H1 (cell line): ENCODE measurements around the gene SLC25A22. TPM values are rescaled to one million over a fixed set of nuclear protein-coding genes. Genes with fewer than 3 reads are reported as not detected.

Source experiments
- CBX8 ChIP-seq: fragments of 300-800, 300-1000 bp; sonication (generic); IDR thresholded peaks from 2 replicates; pipeline ENCODE4 v1.7.1; 2016; ENCODE audit warnings: low read depth, low read length, borderline replicate concordance
- CHD1 ChIP-seq: IDR thresholded peaks from 2 replicates; pipeline ENCODE4 v1.6.1; 2012; ENCODE audit warnings: low read depth, low read length, improper control_type of control experiment
- E2F6 ChIP-seq: IDR thresholded peaks from 2 replicates; pipeline ENCODE4 v1.6.1; 2012; ENCODE audit warnings: inconsistent platforms
- JUN ChIP-seq: IDR thresholded peaks from 2 replicates; pipeline ENCODE4 v1.6.1; 2011; ENCODE audit warnings: low read depth, mild to moderate bottlenecking, improper control_type of control experiment, low read length
- NRF1 ChIP-seq: IDR thresholded peaks from 2 replicates; pipeline ENCODE4 v1.6.1; 2011; ENCODE audit warnings: mild to moderate bottlenecking, low read depth, low read length, improper control_type of control experiment
- RFX5 ChIP-seq: IDR thresholded peaks from 2 replicates; pipeline ENCODE4 v1.6.1; 2011; ENCODE audit warnings: low read depth, low read length, improper control_type of control experiment, borderline replicate concordance
- SIX5 ChIP-seq: IDR thresholded peaks from 2 replicates; pipeline ENCODE4 v1.6.1; 2011; ENCODE audit warnings: mild to moderate bottlenecking, low read depth, low read length
- TAF1 ChIP-seq: IDR thresholded peaks from 2 replicates; pipeline ENCODE4 v1.6.1; 2011; ENCODE audit warnings: mild to moderate bottlenecking, low read depth, low read length
- ZNF274 ChIP-seq: IDR thresholded peaks from 2 replicates; pipeline ENCODE4 v1.7.0; 2012; ENCODE audit warnings: low read length, borderline replicate concordance; ENCODE audit errors: extremely low read depth
- polyA plus RNA-seq, 7 experiments: library from polyadenylated mRNA; depleted of rRNA in 3 of 7; stranded (reverse) in 5 of 7; unstranded in 2 of 7; fragments of >200 nt in 5 of 7; fragments of 200-250 nt in 2 of 7; gene quantifications; 1 replicate in 5 of 7; 2 replicates in 1 of 7; 4 replicates in 1 of 7; pipeline versions ENCODE4 v1.2.1 to v1.2.3, GENCODE V29; 2011 to 2013; ENCODE audit warnings: missing spikeins in 2 of 7, mixed read lengths in 2 of 7
- total RNA-seq: library from RNA; stranded (reverse); fragmentation: NEBNext Ultra II Directional; extraction: Animal tissue kit (Norgen Biotek cat#: 25700); gene quantifications from 2 replicates; pipeline ENCODE4 v1.2.1, GENCODE V29; 2021
- TF ChIP-seq, protein P1 (sequence below): fragments of 300-600 bp; sonication (generic); IDR thresholded peaks from 2 replicates; pipeline ENCODE4 v1.7.1; 2012; ENCODE audit warnings: low read length, moderate library complexity, mild to moderate bottlenecking, inconsistent platforms; ENCODE audit not compliant: insufficient replicate concordance

The SLC25A22 gene
- total and polyA plus RNA-seq, 2 of the 8 experiments (the other 6 are each of a cell fraction or from before 2014, with no cell fraction given): 31.5 to 48.0 TPM

GRCh38 chr11:742156-742546 is 55.9 kb downstream of the SLC25A22 start (continued):
- no peak for TF ChIP-seq ZNF274
- TF ChIP-seq, protein P1, sequence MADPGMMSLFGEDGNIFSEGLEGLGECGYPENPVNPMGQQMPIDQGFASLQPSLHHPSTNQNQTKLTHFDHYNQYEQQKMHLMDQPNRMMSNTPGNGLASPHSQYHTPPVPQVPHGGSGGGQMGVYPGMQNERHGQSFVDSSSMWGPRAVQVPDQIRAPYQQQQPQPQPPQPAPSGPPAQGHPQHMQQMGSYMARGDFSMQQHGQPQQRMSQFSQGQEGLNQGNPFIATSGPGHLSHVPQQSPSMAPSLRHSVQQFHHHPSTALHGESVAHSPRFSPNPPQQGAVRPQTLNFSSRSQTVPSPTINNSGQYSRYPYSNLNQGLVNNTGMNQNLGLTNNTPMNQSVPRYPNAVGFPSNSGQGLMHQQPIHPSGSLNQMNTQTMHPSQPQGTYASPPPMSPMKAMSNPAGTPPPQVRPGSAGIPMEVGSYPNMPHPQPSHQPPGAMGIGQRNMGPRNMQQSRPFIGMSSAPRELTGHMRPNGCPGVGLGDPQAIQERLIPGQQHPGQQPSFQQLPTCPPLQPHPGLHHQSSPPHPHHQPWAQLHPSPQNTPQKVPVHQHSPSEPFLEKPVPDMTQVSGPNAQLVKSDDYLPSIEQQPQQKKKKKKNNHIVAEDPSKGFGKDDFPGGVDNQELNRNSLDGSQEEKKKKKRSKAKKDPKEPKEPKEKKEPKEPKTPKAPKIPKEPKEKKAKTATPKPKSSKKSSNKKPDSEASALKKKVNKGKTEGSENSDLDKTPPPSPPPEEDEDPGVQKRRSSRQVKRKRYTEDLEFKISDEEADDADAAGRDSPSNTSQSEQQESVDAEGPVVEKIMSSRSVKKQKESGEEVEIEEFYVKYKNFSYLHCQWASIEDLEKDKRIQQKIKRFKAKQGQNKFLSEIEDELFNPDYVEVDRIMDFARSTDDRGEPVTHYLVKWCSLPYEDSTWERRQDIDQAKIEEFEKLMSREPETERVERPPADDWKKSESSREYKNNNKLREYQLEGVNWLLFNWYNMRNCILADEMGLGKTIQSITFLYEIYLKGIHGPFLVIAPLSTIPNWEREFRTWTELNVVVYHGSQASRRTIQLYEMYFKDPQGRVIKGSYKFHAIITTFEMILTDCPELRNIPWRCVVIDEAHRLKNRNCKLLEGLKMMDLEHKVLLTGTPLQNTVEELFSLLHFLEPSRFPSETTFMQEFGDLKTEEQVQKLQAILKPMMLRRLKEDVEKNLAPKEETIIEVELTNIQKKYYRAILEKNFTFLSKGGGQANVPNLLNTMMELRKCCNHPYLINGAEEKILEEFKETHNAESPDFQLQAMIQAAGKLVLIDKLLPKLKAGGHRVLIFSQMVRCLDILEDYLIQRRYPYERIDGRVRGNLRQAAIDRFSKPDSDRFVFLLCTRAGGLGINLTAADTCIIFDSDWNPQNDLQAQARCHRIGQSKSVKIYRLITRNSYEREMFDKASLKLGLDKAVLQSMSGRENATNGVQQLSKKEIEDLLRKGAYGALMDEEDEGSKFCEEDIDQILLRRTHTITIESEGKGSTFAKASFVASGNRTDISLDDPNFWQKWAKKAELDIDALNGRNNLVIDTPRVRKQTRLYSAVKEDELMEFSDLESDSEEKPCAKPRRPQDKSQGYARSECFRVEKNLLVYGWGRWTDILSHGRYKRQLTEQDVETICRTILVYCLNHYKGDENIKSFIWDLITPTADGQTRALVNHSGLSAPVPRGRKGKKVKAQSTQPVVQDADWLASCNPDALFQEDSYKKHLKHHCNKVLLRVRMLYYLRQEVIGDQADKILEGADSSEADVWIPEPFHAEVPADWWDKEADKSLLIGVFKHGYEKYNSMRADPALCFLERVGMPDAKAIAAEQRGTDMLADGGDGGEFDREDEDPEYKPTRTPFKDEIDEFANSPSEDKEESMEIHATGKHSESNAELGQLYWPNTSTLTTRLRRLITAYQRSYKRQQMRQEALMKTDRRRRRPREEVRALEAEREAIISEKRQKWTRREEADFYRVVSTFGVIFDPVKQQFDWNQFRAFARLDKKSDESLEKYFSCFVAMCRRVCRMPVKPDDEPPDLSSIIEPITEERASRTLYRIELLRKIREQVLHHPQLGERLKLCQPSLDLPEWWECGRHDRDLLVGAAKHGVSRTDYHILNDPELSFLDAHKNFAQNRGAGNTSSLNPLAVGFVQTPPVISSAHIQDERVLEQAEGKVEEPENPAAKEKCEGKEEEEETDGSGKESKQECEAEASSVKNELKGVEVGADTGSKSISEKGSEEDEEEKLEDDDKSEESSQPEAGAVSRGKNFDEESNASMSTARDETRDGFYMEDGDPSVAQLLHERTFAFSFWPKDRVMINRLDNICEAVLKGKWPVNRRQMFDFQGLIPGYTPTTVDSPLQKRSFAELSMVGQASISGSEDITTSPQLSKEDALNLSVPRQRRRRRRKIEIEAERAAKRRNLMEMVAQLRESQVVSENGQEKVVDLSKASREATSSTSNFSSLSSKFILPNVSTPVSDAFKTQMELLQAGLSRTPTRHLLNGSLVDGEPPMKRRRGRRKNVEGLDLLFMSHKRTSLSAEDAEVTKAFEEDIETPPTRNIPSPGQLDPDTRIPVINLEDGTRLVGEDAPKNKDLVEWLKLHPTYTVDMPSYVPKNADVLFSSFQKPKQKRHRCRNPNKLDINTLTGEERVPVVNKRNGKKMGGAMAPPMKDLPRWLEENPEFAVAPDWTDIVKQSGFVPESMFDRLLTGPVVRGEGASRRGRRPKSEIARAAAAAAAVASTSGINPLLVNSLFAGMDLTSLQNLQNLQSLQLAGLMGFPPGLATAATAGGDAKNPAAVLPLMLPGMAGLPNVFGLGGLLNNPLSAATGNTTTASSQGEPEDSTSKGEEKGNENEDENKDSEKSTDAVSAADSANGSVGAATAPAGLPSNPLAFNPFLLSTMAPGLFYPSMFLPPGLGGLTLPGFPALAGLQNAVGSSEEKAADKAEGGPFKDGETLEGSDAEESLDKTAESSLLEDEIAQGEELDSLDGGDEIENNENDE: no peak
- TF ChIP-seq TAF1: no peak
- TF ChIP-seq RFX5: no peak
- no peak for TF ChIP-seq CBX8
- no peak for TF ChIP-seq CHD1
- TF ChIP-seq NRF1: no peak
- no peak for TF ChIP-seq JUN
- no peak for TF ChIP-seq SIX5
- no peak for TF ChIP-seq E2F6
- TF ChIP-seq, all 59 proteins: peak for 0
